ENCODE results near the gene UBL7.

DNA sequence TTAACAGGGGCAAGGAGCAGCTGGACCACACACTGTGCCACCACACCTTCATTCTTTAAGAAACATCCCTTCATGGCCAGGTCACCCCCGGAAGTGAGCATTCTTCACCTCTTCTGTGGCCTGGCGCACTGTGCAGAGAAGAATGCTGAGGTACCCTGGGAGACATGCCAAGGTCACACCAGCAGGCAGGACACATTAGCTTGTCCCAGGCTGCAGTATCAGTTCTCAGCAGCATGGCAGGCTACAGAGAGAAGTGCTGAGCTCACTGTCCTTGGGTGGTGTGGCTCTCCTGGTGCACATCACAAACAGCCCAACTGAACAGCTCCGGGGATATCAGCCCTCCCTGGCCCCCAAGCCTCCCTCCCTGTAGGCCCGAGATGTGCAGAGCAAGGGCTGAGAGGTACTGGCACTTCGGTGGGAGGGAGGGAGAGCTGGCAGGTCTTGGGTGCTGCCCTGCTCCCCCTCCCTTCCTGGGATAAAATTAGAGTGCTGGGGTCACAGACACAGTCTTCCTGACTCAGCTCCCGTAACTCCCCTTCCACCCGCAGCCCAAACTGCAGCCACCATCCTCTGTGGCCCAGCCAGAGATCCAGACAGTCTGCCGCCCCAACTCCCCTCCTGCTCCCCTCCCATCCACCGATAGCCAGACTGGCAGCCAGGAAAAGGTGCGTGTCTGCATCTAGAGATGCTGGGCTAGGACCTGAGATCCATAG, 40.6 kb downstream of the UBL7 start:
- TF ChIP-seq, protein P1, sequence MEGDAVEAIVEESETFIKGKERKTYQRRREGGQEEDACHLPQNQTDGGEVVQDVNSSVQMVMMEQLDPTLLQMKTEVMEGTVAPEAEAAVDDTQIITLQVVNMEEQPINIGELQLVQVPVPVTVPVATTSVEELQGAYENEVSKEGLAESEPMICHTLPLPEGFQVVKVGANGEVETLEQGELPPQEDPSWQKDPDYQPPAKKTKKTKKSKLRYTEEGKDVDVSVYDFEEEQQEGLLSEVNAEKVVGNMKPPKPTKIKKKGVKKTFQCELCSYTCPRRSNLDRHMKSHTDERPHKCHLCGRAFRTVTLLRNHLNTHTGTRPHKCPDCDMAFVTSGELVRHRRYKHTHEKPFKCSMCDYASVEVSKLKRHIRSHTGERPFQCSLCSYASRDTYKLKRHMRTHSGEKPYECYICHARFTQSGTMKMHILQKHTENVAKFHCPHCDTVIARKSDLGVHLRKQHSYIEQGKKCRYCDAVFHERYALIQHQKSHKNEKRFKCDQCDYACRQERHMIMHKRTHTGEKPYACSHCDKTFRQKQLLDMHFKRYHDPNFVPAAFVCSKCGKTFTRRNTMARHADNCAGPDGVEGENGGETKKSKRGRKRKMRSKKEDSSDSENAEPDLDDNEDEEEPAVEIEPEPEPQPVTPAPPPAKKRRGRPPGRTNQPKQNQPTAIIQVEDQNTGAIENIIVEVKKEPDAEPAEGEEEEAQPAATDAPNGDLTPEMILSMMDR (IDR thresholded peaks at IDR 0.05; ENCODE audit: poor library complexity) = no peak
- no peak for TF ChIP-seq EZH2 (IDR thresholded peaks at IDR 0.05; ENCODE audit: borderline replicate concordance)
- TF ChIP-seq EZH2phosphoT487 (IDR thresholded peaks at IDR 0.05; ENCODE audit: low read depth, severe bottlenecking, unreplicated experiment) = no peak
